ENCODE measurements around the gene DENND1A.

- TF ChIP-seq, protein P1, sequence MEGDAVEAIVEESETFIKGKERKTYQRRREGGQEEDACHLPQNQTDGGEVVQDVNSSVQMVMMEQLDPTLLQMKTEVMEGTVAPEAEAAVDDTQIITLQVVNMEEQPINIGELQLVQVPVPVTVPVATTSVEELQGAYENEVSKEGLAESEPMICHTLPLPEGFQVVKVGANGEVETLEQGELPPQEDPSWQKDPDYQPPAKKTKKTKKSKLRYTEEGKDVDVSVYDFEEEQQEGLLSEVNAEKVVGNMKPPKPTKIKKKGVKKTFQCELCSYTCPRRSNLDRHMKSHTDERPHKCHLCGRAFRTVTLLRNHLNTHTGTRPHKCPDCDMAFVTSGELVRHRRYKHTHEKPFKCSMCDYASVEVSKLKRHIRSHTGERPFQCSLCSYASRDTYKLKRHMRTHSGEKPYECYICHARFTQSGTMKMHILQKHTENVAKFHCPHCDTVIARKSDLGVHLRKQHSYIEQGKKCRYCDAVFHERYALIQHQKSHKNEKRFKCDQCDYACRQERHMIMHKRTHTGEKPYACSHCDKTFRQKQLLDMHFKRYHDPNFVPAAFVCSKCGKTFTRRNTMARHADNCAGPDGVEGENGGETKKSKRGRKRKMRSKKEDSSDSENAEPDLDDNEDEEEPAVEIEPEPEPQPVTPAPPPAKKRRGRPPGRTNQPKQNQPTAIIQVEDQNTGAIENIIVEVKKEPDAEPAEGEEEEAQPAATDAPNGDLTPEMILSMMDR (IDR thresholded peaks at IDR 0.05): no peak
- TF ChIP-seq EP300 (IDR thresholded peaks at IDR 0.05) (no peak), POLR2AphosphoS5 (IDR thresholded peaks at IDR 0.05) (no peak)
These were observed 532.0 kb downstream of the DENND1A start for GRCh38 chr9:123397975-123398374.
